Caco-2 (cell line): ENCODE data around the gene ASAP2. TPM values are rescaled to one million over a fixed set of nuclear protein-coding genes. Genes with fewer than 3 reads are reported as not detected.
"Not testable (repeated sequence)": the region's sequence is repeated elsewhere in the genome, so short reads cannot be mapped to it uniquely, and the experiment has no call there.

Source experiments
- BruUV-seq: library from RNA; stranded (reverse); fragments of 400-500 nt; replicated peaks from 2 replicates; lab custom pipeline; 2021; lab: Mats Ljungman, UMichigan
- CTCF ChIA-PET: fragments of 300-600 bp; sonication (Branson Sonifier 250); formaldehyde crosslinking; loops from one replicate; lab custom pipeline; 2022; ENCODE audit warnings: antibody characterized with exemption; lab: Charles Lee
- POLR2A ChIA-PET: fragments of 300-600 bp; sonication (Branson Sonifier 250); formaldehyde crosslinking; loops from one replicate; lab custom pipeline; 2022; ENCODE audit warnings: antibody characterized with exemption; lab: Charles Lee
- DNase-seq, 2 experiments: peaks; one replicate each; pipeline versions ENCODE4 v3.0.0 to v3.0.0-alpha.2; 2020 to 2022
- H3K27me3 ChIP-seq: replicated peaks from 2 replicates; pipeline ENCODE4 v1.6.0; 2011; ENCODE audit warnings: low read length; ENCODE audit not compliant: control insufficient read depth, insufficient read depth
- H3K36me3 ChIP-seq: 2 replicates; pipeline ENCODE4 v1.5.1; 2011; ENCODE audit warnings: low read length; ENCODE audit not compliant: control insufficient read depth, insufficient read depth
- H3K4me1 ChIP-seq: fragments of 250-450 bp; sonication (Bioruptor Pico); 2 replicates; pipeline ENCODE4 v1.5.1; 2020; ENCODE audit warnings: mild to moderate bottlenecking
- H3K4me3 ChIP-seq: 2 replicates; pipeline ENCODE4 v1.5.1; 2011; ENCODE audit warnings: low read depth, mild to moderate bottlenecking, control low read depth, low read length
- H3K9me3 ChIP-seq: fragments of 250-450 bp; sonication (Bioruptor Pico); 2 replicates; pipeline ENCODE4 v1.5.1; 2020; ENCODE audit warnings: mild to moderate bottlenecking, moderate library complexity
- H3K27ac Mint-ChIP-seq: one replicate; pipeline ENCODE4 v1.8.0; 2022; ENCODE audit warnings: mixed read lengths; ENCODE audit not compliant: unreplicated experiment
- H3K27me3 Mint-ChIP-seq: one replicate; pipeline ENCODE4 v1.8.0; 2022; ENCODE audit warnings: mixed read lengths; ENCODE audit not compliant: insufficient read depth, unreplicated experiment
- H3K36me3 Mint-ChIP-seq: one replicate; pipeline ENCODE4 v1.8.0; 2022; ENCODE audit warnings: mild to moderate bottlenecking, mixed read lengths; ENCODE audit not compliant: insufficient read depth, unreplicated experiment
- H3K4me1 Mint-ChIP-seq: one replicate; pipeline ENCODE4 v1.8.0; 2022; ENCODE audit warnings: low read depth, mixed read lengths; ENCODE audit not compliant: unreplicated experiment
- H3K4me3 Mint-ChIP-seq: one replicate; pipeline ENCODE4 v1.8.0; 2022; ENCODE audit warnings: mild to moderate bottlenecking, moderate library complexity, mixed read lengths; ENCODE audit not compliant: unreplicated experiment
- H3K9me3 Mint-ChIP-seq: one replicate; pipeline ENCODE4 v1.8.0; 2022; ENCODE audit warnings: mixed read lengths; ENCODE audit not compliant: unreplicated experiment
- intact Hi-C: fragments of 100-400 bp; cut with micrococcal nuclease; formaldehyde crosslinking; loops from one replicate; pipeline ENCODE4 v1.10.0; 2022; ENCODE audit not compliant: unreplicated experiment
- total RNA-seq: library from RNA; stranded (reverse); gene quantifications from 2 replicates; pipeline ENCODE4 v1.2.3, GENCODE V29; 2022
- TF ChIP-seq, protein P1 (sequence below), 2 experiments: fragments of 200-600 bp in 1 of 2; IDR thresholded peaks; 1 replicate in 1 of 2; 2 replicates in 1 of 2; pipeline versions ENCODE4 v1.5.1 to v1.8.0; 2011 to 2022; ENCODE audit warnings: antibody characterized with exemption in 1 of 2, control low read depth in 1 of 2, inconsistent platforms in 1 of 2, low read depth in 1 of 2, low read length in 1 of 2, mild to moderate bottlenecking in 1 of 2, moderate library complexity in 1 of 2; ENCODE audit not compliant: insufficient read depth in 1 of 2, severe bottlenecking in 1 of 2, unreplicated experiment in 1 of 2

Gene ASAP2
- total RNA-seq, 1 experiment from 2014 or later = 25.6 TPM

DNA sequence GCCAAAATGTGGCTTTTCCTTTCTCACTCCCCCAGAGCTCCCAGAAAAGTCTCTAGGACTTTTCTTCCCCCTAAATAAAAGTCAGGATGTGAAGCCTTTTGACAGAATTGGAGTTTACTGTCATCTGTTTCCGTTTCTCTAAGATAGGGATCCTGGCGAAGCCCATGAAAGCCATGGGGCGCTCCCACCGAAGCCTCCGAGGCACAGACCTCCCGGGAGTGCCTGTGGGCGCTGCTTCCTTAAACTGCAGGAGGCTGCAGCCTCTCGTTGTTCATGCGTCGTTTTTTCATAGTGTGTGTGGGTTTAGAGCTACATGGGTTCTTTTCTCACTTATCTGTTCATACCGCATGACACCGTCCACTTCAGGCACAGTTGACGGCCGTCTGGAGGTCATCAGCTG is 56.8 kb downstream of the ASAP2 start:
- no TSS peak for BruUV-seq
- ChIA-PET CTCF (no interaction called here), POLR2A (no interaction called here)
- no peaks in the 10 kb centered on the region for H3K27me3 ChIP-seq
- Mint-ChIP-seq H3K36me3 (peaks cover 10% of the 10 kb centered on the region), H3K4me1 (peaks cover 14% of the 10 kb centered on the region), H3K27me3 (no peaks in the 10 kb centered on the region), H3K4me3 (no peak overlapping the region), H3K27ac (no peak overlapping the region), H3K9me3 (no peaks in the 10 kb centered on the region)
- intact Hi-C loops = no loop called here
- H3K4me3 ChIP-seq = no peak overlapping the region
- no peaks in the 10 kb centered on the region for H3K9me3 ChIP-seq
- DNase-seq = no peak
- peaks cover 11% of the 10 kb centered on the region; the same call in 1 of the 2 replicates for H3K4me1 ChIP-seq
- H3K36me3 ChIP-seq = no peaks in the 10 kb centered on the region
- TF ChIP-seq, protein P1, sequence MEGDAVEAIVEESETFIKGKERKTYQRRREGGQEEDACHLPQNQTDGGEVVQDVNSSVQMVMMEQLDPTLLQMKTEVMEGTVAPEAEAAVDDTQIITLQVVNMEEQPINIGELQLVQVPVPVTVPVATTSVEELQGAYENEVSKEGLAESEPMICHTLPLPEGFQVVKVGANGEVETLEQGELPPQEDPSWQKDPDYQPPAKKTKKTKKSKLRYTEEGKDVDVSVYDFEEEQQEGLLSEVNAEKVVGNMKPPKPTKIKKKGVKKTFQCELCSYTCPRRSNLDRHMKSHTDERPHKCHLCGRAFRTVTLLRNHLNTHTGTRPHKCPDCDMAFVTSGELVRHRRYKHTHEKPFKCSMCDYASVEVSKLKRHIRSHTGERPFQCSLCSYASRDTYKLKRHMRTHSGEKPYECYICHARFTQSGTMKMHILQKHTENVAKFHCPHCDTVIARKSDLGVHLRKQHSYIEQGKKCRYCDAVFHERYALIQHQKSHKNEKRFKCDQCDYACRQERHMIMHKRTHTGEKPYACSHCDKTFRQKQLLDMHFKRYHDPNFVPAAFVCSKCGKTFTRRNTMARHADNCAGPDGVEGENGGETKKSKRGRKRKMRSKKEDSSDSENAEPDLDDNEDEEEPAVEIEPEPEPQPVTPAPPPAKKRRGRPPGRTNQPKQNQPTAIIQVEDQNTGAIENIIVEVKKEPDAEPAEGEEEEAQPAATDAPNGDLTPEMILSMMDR (IDR thresholded peaks at IDR 0.05; ENCODE audit: insufficient read depth in 1 of 2, low read depth in 1 of 2, low read length in 1 of 2, severe bottlenecking in 1 of 2, unreplicated experiment in 1 of 2) = no peak

DNA sequence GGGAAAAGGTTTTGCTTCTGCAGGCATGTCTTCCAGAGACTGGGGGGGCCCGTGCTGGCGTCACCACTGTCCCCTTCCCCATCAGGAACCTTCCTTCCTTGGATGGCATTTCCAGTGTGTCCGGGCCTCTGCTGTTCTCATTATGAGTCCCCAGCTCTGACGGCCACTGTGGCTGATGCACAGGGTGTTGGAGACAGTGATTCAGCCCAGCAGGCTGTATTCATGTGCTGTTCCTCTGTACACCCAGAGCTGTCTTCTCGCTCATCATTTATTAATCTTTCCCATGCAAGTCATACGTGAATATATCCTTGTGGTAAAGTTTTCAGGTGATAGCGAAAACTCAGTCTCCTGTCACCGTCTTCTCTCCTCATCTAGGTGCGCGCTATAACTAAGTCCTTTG is 57.7 kb downstream of the ASAP2 start:
- Histone ChIP-seq H3K9me3 (no peaks in the 10 kb centered on the region), H3K4me3 (no peak overlapping the region), H3K27me3 (no peaks in the 10 kb centered on the region), H3K4me1 (peaks cover 11% of the 10 kb centered on the region; the same call in 1 of the 2 replicates), H3K36me3 (no peaks in the 10 kb centered on the region)
- no peak for DNase-seq
- Mint-ChIP-seq H3K27me3 (no peaks in the 10 kb centered on the region), H3K9me3 (no peaks in the 10 kb centered on the region), H3K4me3 (no peak overlapping the region), H3K27ac (no peak overlapping the region), H3K36me3 (peaks cover 8% of the 10 kb centered on the region), H3K4me1 (peaks cover 18% of the 10 kb centered on the region)
- no TSS peak for BruUV-seq
- intact Hi-C loops = no loop called here
- TF ChIP-seq, protein P1 (IDR thresholded peaks at IDR 0.05; ENCODE audit: insufficient read depth in 1 of 2, low read depth in 1 of 2, low read length in 1 of 2, severe bottlenecking in 1 of 2, unreplicated experiment in 1 of 2) = no peak
- ChIA-PET POLR2A (no interaction called here), CTCF (no interaction called here)

DNA sequence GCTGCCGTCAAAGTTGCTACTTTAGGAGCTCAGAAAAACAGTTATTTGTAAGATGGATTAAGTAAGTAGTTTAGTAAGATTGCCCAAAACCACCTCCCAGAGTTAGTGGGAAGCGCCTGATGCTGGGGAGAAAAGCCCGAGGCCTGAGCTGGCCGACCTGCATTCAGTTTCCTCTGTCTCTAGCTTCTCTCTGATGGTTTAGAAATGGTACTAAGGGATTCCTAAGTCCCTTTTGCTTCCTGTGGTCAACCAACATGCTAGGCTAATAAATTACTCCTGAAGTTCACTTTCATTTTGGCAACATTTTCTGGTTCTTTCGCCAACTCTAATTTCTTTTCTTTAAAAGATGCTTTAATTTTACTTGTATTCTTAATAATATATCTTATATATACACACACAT is 60.1 kb downstream of the ASAP2 start:
- H3K4me1 Mint-ChIP-seq = peaks cover 23% of the 10 kb centered on the region
- Histone ChIP-seq H3K4me3 (no peak overlapping the region), H3K4me1 (0 out of 2 replicates have a peak, but pooled peaks cover 4% of the 10 kb centered on the region), H3K36me3 (no peaks in the 10 kb centered on the region), H3K9me3 (no peaks in the 10 kb centered on the region), H3K27me3 (no peaks in the 10 kb centered on the region)
- BruUV-seq = no TSS peak
- peaks cover 8% of the 10 kb centered on the region for H3K9me3 Mint-ChIP-seq
- no peaks in the 10 kb centered on the region for H3K36me3 Mint-ChIP-seq
- H3K27me3 Mint-ChIP-seq = no peaks in the 10 kb centered on the region
- TF ChIP-seq, protein P1 (IDR thresholded peaks at IDR 0.05; ENCODE audit: insufficient read depth in 1 of 2, low read depth in 1 of 2, low read length in 1 of 2, severe bottlenecking in 1 of 2, unreplicated experiment in 1 of 2) = no peak
- no peak for DNase-seq
- H3K4me3 Mint-ChIP-seq = no peak overlapping the region
- ChIA-PET POLR2A (no interaction called here), CTCF (interaction anchor here (0.7 kb wide), 1 partner anchor 9 kb away, joined by 4 read pairs; no protein-coding TSS in a partner anchor)
- no peak overlapping the region for H3K27ac Mint-ChIP-seq
- intact Hi-C loops = no loop called here

DNA sequence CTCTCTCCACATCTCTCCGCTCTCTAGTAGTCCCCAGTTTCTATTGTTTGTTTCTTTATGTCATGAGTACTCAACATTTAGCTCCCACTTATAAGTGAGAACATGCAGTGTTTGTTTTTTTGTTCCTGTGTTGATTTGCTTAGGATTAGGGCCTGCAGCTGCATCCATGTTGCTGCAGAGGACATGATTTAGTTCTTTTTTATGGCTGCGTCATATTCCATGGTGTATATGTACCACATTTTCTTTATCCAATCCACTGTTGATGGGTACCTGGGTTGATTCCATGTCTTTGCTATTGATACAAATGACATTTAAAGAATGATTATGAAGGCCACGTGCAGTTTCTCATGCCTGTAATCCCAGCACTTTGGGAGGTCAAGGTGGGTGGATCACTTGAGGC is 60.7 kb downstream of the ASAP2 start:
- CTCF ChIA-PET = interaction anchor here (0.7 kb wide), 1 partner anchor 23 kb away, joined by 5 read pairs; no protein-coding TSS in a partner anchor
- Mint-ChIP-seq H3K4me1 (peaks cover 23% of the 10 kb centered on the region), H3K9me3 (peaks cover 11% of the 10 kb centered on the region)
- H3K4me3 Mint-ChIP-seq, H3K36me3 ChIP-seq, H3K27ac Mint-ChIP-seq, intact Hi-C loops, BruUV-seq, H3K27me3 ChIP-seq, H3K9me3 ChIP-seq, H3K4me1 ChIP-seq, DNase-seq, H3K27me3 Mint-ChIP-seq, POLR2A ChIA-PET, H3K4me3 ChIP-seq, H3K36me3 Mint-ChIP-seq: not testable (repeated sequence)
